ENCODE results near the gene SCP2.

- TF ChIP-seq CTCF (conservative IDR thresholded peaks at IDR 0.05; ENCODE audit: low read depth, low read length), result no peak
- TF ChIP-seq MXI1 (IDR thresholded peaks at IDR 0.05; ENCODE audit: borderline replicate concordance, low read depth, low read length), result no peak
- no peak for TF ChIP-seq SMC3 (IDR thresholded peaks at IDR 0.05; ENCODE audit: low read depth, low read length)
- TF ChIP-seq CHD1 (IDR thresholded peaks at IDR 0.05; ENCODE audit: low read depth, low read length), result no peak
- no peak for TF ChIP-seq POLR2A (IDR thresholded peaks at IDR 0.05; ENCODE audit: low read depth, low read length)
- no peak for TF ChIP-seq RFX5 (IDR thresholded peaks at IDR 0.05; ENCODE audit: low read depth, low read length)
- no peak for TF ChIP-seq RAD21 (IDR thresholded peaks at IDR 0.05; ENCODE audit: low read length)
- no peak for TF ChIP-seq CEBPB (IDR thresholded peaks at IDR 0.05; ENCODE audit: low read depth, low read length)
Measured at GRCh38 chr1:52900402-52900801, 26.7 kb upstream of the SCP2 start.
